Right lobe of liver (tissue), 4 donors: ENCODE results near the gene UBAP1.

Experiments
- CTCF ChIP-seq, 4 donors: fragments of 200-600 bp in 3 of 4; fragments of 450-650 bp in 1 of 4; IDR thresholded peaks; one replicate each; pipeline versions ENCODE4 v1.5.1 to v1.8.0; 2016 to 2022; ENCODE audit warnings: antibody characterized with exemption in 4 of 4, mild to moderate bottlenecking in 2 of 4
- POLR2A ChIP-seq: fragments of 450-650 bp; IDR thresholded peaks from one replicate; pipeline ENCODE4 v1.6.1; 2017; ENCODE audit warnings: antibody characterized with exemption, mild to moderate bottlenecking
- donor health status: DM: no; HTN: no; CAD: no.
- donor health status: DM: no; HTN: no; CAD: no.
- donor health status: DM: no; HTN: yes; CAD: no.

DNA sequence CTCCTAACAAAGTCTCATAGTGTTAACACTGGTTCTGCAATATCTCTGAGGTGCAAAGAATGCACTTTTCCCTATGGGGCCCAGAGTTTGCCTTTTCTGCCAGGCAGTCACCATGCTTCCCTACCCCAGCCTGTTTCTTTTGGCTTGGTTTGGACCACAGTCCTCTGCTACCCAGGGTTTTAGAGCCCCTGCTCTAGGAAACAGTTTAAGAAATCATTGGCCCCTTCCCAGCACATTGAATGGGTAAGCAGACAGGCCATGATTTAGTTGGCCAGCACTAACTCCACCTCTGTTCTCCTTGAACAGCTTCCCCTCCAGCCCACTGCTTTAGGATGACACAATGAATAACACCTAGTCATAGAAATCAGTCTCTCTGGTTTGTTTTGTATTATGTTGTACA is 73.2 kb downstream of the UBAP1 start:
- TF ChIP-seq CTCF (IDR thresholded peaks at IDR 0.05): no peak
- no peak for TF ChIP-seq POLR2A
